Retina (tissue), 1 donor: ENCODE results near the gene CCDC183.

Experiments used
- DNase-seq: peaks from one replicate; pipeline ENCODE4 v3.0.0-alpha.2; 2016

CCDC183 gene

GRCh38 chr9:136850866-136851775, 55.0 kb downstream of the CCDC183 start:
- DNase-seq, result no peak

DNA sequence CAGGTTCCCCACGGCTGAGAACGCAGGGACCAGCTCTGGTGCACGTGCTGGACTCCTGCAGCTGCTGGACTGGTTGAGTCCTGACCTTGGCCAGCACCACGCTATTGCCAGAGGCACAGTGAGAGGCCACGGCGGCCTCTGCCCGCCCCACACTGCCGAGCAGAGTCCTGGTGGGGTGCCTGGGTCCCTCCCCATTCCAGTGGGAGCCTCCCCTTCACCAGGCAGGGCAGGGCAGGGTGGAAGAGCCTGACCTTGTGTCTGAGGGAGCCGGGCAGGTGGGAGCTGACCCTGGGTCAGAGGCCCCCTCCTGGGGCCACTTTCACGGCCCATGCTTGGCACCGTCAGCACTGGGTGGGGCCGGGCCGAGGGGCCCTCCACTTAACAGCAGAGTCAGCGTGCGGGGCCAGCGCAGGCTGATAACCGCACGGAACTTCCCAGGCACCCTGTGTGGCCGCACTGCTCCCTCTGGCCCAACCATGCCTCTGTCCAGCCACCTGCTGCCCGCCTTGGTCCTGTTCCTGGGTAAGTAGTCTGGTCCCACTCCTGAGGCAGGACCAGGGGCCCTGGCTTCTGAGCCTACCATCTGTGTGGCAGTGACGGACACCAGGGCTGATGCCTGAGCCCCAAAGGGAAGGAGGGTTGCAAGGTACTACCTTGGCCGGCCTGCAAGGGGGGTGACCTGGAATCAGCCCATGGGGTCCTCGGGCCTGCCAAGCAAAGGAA, 56.0 kb downstream of the CCDC183 start, which contains the start of gene MAMDC4:
Gene MAMDC4 (plus strand): TSS at position 406 of the 723 bp plus-strand sequence. CDS start 71 bp downstream, at position 477.
- DNase-seq, result no peak

GRCh38 chr9:136852664-136853595, 56.8 kb downstream of the CCDC183 start:
- DNase-seq, result no peak

DNA sequence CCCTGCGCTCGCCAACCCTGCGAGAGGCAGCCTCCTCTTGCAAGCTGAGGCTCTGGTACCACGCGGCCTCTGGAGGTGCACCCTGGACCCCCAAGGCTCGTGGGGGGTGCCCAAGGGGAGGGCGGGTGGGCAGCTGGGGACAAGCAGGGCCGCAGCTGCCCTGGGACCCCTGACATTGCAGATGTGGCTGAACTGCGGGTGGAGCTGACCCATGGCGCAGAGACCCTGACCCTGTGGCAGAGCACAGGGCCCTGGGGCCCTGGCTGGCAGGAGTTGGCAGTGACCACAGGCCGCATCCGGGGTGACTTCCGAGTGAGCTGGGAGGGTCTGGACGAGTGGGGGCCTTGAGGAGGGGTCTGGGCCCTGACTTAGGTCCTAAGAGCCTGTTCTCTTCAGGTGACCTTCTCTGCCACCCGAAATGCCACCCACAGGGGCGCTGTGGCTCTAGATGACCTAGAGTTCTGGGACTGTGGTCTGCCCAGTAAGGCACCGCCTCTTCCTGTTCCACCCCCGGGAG, 57.5 kb downstream of the CCDC183 start:
- no peak for DNase-seq

GRCh38 chr9:136854113-136854841, 58.1 kb downstream of the CCDC183 start:
- no peak for DNase-seq

GRCh38 chr9:136854842-136855460, 58.8 kb downstream of the CCDC183 start:
- DNase-seq, result no peak

- DNase-seq, result no peak
Observed at GRCh38 chr9:136855461-136856078, 59.4 kb downstream of the CCDC183 start.

- DNase-seq, result no peak
Observed at GRCh38 chr9:136856079-136856476, 59.9 kb downstream of the CCDC183 start.

- DNase-seq, result no peak
Observed at GRCh38 chr9:136856541-136857141, 60.5 kb downstream of the CCDC183 start.

- DNase-seq, result no peak
Observed at GRCh38 chr9:136857166-136857565, 61.0 kb downstream of the CCDC183 start.
